ENCODE results near the gene UGT1A7.

Gene UGT1A7

DNA sequence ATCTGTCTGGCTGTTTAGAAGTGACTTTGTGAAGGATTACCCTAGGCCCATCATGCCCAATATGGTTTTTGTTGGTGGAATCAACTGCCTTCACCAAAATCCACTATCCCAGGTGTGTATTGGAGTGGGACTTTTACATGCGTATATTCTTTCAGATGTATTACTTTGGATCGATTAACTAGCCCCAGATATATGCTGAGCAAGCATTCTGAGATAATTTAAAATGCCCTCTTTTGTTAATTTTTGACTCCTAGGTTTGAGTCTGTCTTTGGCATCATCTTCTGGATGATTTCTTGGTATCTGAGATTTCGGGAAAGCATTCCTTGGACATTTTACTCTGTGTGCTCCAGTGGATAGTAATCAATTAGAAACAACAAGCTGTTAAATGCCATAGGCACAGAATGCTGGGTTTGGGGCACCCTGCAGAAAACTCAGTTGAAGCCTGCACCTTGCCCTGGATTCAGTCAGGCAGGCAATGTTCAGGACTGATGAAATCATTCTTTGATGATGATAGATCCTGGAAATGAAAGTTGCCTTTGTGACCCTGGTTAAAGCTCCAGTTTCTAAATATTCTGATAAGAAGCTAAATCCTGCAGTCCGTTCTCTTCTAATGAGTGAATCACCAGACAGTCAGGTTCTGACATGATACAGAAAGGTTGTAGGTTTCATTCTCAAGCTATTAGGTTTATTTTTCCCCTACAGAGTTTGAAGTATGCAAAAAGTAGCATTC, 79.5 kb downstream of the UGT1A7 start:
- no peak for DNase-seq
- no peak for ATAC-seq

DNA sequence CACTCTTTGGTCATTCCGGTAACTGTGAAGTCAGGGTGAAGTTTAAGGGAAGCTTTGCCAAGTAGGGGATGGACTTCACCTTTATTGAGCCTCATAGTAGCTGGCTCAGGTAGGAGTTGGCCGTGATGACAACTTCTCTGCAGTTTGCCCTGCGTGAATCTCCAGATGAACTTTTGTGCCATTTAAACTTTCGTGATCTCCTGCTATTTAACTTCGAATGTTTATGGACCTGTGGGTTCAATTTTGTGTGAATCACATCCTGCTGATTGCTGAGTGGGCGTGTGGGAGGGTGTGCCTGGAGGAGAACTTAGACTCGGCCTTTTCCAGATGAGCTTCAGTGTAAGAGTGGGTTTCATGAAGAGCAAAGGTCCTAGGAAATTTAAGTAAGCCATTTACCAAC, 82.6 kb downstream of the UGT1A7 start:
- DNase-seq, result no peak
- ATAC-seq, result no peak

DNA sequence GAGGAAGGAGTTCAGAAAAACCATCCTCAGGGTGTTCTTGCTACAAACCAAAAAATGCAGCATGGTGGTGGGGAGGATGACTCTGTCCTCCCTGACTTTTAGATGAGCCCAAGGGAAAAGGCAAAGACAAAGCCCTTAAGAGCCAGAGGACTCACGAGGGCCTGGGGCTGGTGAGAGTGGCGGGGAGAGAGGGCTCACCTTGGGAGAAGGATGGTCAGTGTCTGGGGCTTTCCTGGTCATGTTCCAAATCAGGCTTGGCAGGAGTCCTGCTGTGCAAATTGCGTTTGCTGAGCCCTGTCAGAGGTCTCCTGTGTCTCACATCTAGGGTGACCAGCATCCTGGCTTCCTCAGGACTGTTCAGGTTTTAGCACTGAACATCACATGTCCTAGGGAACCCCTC, 83.1 kb downstream of the UGT1A7 start:
- no peak for ATAC-seq
- DNase-seq, result no peak

DNA sequence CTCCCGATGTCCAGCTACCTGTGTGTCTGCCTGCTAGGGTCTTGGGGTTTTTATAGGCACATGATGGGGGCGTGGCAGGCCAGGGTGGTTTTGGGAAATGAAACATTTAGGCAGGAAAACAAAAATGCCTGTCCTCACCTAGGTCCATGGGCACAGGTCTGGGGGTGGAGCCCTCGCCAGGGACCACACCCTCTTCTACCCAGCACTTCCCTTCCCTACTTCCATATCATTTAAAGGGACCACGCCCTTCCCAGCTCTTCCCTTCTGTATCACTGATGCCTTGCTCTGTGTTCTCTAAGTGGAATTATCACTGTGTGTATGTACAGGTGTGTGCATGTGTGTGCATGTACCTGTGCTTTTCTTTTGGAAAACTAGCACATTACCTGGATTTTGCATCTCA, 84.7 kb downstream of the UGT1A7 start:
- DNase-seq (no peak), ATAC-seq (no peak)

DNA sequence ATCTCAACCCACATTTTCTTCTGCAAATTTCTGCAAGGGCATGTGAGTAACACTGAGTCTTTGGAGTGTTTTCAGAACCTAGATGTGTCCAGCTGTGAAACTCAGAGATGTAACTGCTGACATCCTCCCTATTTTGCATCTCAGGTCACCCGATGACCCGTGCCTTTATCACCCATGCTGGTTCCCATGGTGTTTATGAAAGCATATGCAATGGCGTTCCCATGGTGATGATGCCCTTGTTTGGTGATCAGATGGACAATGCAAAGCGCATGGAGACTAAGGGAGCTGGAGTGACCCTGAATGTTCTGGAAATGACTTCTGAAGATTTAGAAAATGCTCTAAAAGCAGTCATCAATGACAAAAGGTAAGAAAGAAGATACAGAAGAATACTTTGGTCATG, 86.4 kb downstream of the UGT1A7 start:
- no peak for DNase-seq
- ATAC-seq, result no peak

DNA sequence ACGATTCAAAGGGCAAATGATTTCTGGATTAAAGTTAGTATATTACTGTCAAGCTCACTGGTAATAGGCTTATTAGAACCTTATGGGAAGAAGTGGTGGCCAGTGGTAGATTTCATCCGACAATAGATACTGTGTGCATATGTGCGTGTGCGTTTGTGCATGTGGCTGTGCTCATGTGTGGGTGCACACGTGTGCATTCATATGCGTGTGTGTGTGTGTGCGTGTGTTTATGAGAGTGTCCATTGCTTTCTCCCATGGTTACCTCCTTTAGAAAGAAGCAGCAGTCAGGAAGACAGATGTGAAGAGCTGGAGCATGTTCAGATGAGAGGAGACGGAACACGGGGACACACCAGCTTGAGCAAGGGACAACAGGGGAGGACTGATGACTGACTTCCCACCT, 87.6 kb downstream of the UGT1A7 start:
- no peak for ATAC-seq
- DNase-seq, result no peak

DNA sequence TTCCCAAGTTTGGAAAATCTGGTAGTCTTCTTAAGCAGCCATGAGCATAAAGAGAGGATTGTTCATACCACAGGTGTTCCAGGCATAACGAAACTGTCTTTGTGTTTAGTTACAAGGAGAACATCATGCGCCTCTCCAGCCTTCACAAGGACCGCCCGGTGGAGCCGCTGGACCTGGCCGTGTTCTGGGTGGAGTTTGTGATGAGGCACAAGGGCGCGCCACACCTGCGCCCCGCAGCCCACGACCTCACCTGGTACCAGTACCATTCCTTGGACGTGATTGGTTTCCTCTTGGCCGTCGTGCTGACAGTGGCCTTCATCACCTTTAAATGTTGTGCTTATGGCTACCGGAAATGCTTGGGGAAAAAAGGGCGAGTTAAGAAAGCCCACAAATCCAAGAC, 90.5 kb downstream of the UGT1A7 start:
- DNase-seq, result no peak
- ATAC-seq, result no peak

DNA sequence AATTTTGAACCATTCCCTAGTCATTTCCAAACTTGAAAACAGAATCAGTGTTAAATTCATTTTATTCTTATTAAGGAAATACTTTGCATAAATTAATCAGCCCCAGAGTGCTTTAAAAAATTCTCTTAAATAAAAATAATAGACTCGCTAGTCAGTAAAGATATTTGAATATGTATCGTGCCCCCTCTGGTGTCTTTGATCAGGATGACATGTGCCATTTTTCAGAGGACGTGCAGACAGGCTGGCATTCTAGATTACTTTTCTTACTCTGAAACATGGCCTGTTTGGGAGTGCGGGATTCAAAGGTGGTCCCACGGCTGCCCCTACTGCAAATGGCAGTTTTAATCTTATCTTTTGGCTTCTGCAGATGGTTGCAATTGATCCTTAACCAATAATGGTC, 90.9 kb downstream of the UGT1A7 start:
- ATAC-seq, result no peak
- no peak for DNase-seq

DNA sequence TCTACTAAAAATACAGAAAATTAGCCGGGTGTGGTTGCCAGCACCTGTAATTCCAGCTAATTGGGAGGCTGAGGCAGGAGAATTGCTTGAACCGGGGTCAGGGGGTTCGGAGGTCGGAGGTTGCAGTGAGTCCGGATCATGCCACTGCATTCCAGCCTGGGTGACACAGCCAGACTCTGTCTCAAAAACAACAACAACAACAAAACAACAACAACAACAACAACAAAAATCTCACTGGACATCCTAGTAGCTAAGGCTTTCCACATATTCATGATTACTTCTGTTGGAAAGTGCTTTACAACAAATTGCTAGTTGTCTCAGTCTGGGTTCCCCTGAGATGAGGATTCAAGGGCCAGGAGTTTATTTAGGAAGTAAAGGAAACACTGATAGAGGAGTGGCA, 92.2 kb downstream of the UGT1A7 start:
- no peak for ATAC-seq
- DNase-seq, result no peak

DNA sequence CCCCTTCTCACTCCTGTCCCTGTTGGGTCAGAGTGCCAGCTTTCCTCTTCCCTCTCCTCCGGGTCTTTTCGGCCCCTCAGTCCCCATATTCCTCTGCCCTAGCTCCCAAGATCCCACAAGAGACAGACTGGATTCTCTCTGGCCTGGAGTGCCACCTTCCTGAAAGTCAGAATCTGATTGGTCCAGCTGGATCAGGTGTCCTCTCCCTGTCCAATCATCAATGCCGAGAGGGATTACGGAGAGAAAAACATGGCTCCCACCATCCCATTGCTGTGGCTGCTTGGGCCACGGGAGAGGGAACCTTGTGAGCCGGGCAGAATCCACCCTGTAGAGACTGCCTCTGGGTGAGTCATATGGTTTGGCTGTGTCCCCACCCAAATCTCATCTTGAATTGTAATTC, 93.7 kb downstream of the UGT1A7 start:
- ATAC-seq, result no peak
- DNase-seq, result no peak

DNA sequence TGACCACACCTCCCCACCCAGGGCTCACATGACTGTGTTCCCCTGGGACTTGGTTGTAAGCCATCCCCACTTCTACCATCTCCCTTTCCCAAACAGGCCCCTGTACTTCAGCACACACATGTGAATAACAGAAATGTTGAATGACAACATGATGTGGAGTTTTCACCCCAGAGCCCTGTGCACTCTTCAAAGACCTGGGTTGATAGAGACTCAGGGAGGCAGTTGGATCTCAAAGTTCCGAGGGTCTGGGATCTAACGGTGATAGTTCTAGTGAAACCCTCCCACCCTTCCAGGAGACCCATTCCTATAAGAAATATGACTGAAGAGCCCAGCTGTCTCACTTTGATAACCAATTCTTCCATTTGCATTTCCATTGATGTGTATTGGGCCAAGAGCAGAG, 96.3 kb downstream of the UGT1A7 start, which contains the start of gene MROH2A:
TSS of gene MROH2A (plus strand) at position 301 of the 400 bp plus-strand sequence. CDS start 1,029 bp downstream, outside the sequence.
- no peak for ATAC-seq
- DNase-seq, result no peak

DNA sequence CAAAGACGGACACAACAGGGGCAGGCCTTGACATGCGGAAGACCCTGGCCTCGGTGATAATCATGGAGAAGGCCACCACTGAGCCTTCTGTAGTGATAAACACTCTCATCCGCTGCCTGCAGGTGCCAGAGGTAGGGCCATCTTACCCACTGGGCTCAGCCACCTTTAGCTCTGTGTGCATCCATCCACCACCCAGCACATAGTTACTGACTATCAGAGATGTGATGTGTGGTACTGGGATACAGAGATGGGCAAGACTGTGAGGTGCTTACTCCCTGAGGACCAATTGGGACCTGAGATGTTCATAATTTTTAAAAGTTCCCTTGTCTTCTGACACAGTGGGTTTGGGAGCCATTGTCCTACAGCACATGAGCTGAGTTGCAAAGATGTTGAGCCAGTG, 98.0 kb downstream of the UGT1A7 start:
- ATAC-seq, result no peak
- no peak for DNase-seq

DNA sequence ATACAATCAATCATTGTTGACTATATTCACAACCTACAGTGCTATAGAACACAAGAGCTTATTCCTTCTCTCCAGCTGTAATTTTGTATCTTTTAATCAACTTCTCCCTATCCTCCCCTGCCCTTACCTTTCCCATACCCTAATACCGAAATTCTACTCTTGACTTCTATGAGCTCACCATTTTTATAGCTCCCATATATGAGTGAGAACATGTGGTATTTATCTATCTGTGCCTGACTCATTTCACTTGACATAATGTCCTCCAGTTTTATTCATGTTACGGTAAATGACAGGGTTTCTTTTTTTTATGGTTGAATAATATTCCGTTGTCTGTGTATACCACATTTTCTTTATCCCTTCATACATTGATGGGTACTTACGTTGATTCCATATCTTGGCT, 99.1 kb downstream of the UGT1A7 start:
- DNase-seq (no peak), ATAC-seq (no peak)

DNA sequence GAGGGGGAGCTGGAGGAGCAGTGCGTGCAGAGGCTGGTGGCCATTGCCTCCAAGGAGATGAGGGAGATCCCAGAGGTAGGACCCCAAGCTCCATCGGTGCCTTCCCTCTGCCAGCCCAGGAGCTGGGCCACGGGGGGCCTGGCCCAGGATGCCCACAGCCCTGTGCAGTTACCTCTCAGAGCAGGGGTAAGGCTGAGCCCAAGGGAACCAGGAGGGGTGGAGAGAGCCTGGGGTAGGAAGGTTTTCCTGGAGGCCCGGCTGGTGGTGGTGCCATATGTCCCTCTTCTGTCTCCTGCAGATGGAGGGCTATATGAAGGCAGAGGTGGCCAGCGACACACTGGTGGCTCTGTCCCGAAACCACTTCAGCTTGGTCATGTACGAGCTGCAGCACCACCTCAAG, 107.9 kb downstream of the UGT1A7 start:
- DNase-seq (no peak), ATAC-seq (peak; percentile 32)

DNA sequence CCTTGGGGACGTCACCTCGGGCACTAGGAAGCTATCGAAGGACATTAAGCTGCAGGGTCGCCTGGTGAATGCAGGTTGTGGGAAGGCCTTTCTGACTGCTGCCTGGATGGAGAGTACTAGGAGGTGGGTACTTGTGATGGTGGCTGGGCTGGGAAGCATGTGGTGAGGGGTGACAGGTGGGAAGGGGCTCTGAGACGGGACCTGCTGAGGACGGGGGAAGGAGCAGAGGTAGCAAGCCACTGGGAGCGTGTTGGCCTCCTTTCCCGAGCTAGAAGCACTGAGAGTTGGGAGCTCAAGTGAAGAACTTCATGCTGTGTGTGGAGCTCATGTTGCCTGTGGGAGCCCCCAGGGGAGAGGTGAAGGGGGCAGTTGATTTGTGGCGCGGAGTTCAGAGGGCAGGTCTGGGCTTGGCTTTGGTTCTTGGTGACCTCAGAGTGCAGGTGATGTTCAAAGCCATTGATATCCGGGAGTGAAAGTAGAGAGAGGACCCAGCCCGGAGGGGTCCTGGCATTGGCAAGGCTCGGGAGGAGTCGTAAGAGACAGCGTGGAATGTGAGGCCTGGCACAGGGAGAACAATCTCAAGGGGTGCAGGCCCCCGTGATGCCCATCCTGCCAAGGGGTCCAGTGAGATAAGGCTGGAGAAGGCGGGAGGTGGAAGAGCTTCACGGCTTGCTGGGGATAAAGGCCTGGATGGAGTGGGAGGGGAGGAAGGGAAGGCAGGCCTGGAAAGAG, 109.6 kb downstream of the UGT1A7 start:
- ATAC-seq (no peak), DNase-seq (no peak)

DNA sequence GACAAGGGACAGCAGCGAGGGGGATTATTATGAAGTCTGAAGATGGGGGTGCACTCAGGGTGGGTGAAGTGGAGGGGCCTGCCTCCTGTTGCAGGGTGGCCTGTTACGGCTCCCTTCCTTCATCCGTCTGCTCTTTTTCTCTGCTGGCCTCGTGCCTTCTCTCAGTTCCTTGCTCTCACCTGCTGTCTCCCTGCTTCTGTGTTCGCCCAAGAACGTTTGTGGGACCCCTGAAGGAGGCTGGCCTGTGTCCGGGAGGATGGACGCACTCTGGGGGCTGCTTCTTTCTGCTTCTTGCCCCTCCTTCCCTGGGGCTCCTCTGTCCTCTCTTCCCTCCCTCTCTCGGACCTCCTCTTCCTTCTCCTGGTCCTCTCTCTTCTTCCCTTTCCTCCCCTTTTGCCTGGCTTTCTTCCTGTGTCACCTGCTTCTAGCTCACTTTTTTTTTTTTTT, 110.2 kb downstream of the UGT1A7 start:
- DNase-seq (no peak), ATAC-seq (no peak)

DNA sequence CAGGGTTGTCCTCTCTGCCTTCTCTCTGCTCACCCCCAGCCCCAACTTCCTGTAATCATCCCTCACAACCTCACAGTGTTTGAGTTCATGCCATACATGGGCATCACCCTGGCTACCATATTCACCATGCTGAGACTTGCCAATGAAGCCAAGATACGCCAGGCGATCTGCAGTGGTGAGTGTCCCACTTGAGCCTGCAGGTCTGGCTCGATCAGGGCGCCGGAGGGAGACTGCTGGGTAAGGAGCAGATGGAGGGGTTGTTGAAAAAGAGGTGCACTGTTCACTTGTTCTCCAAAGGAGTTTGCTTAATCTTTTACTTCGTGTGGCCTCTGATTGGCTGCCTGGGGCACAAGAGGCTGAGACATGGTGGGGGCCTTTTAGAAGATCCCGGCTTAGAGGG, 111.0 kb downstream of the UGT1A7 start:
- DNase-seq (no peak), ATAC-seq (no peak)

DNA sequence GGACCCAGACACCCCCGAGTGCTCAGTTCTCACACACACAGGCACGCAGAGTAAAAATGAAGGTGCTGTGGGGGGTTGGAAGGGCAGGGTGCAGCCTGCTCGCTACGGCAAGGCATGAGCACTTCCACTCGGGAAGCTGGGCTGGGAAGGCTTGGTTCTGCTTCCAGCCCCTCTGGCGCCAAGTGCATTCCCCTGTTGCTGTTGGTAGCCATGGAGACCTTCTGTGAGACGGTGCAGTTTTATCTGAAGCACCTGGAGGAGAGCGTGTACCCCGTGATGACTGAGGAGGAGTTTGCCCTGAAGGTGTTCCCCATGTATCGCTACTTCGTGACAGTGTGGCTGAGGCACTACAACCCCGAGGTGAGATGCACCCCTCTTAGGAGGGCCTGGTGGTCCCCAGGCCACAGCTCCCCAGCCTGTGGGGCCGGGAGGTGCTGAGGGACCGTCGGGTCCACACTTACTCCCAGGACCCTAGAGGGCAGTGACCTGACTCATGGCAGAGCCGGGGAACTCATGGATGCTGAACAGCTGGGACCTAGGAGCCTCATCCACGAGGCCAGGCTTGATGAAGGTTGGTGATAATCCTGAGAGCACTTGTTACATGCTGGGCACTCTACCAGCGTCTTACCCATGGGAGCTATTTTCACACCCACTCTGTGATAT, 111.9 kb downstream of the UGT1A7 start:
- no peak for DNase-seq

DNA sequence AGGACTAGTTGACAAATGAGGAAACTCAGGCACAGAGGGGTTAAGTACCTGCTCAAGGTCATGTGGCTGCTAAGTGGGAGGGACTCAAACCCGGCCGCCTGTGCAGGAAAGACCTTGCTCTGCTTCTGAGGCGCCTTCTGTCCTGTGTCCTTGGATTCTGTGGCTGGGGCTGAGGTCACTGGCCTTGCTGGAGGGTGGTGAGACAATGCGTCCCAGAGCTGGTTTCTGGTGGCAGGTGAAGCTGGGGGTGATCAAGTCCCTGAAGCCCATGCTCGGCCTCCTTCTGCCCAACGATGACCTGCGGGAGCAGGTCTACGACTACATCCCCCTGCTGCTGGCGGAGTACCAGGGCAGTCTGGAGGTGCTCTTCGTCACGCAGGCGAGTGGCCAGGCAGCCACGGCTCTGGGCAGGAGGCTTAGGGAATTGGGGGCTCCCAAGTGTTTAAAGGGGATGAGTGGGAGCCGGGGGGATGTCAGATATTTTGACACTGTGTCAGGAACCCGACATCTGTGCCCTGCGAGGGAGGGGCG, 112.5 kb downstream of the UGT1A7 start:
- DNase-seq (no peak), ATAC-seq (no peak)

More for the DNA sequence above, 111.9 kb downstream of the UGT1A7 start:
- no peak for ATAC-seq

DNA sequence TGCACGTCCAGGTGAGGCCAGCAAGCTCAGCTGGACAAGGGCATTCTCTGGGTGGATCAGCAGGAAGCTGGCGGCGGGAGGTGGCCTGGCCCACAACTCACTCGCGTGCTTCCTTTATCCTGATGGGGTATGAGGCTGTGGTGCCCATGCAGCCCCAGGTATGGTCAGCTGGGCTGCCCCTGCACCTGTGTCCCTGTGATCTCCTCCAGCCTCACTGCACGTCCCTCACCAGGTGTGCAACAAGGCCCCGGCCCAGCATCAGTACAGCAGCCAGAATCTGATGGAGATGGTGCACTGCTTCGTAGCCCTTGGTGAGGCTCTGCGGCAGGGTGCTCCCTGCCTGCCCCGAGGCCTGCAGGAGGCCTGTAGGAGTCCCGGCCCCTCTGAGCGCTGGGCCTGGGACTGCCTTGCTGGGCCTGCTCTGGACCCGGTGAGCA, 114.1 kb downstream of the UGT1A7 start:
- no peak for ATAC-seq
- DNase-seq, result no peak

DNA sequence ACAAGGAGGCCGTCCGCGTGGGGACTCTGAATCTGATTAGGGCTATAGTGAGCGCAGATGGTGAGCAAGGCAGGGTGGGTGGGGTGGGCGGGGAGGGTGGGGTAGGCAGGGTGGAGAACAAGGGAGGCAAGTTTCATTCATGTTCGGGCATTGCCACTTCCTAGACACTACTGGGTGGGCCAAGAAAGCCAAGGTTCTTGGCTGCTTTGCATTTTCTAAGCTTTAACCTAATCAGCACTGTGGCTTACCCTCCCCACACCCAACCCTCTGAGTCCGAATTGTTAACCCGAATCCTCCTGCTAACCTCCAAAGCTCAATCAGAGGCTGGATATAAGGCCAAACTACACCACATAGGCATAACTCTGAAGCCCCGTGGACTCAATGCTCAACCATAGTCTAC, 114.6 kb downstream of the UGT1A7 start:
- no peak for DNase-seq
- no peak for ATAC-seq

DNA sequence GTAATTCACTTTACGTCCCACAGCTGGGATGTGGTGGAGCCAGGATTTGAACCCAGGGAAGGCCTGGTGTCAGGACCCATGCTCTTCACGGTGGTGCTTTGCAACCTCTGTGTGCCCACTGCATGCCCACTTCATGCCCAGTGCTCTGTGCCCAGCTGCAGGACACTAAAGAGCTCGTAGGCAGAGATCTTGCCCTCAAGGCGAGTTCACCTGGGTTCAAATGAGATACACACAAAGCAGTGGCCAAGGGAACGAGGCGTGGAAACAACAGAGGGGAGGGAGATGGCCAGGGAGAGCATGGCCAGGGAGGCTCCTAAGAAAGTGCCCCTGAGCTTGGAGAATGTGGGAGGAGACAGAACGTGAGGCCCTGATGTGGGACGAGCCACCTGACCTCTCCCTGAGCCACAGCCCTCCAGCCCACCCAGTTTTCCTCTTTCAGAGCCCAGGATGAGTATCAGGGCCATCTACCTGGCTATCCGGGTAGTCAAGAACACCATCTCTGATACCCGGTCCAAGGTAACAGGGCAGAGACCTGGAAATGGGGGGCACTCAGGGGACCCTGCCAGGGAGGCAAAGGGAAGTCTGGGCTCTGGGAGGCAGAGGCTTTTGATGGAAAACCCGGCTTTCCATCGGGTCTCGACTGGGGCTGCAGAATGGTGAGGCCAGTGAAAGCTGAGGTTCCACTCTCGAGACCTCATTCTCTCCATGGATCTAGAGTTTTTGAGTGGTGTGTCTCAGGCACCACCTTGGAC, 116.8 kb downstream of the UGT1A7 start:
- ATAC-seq, result no peak
- DNase-seq, result no peak

Data from stimulated activated naive CD8-positive, alpha-beta T cell treated with anti-CD3 and anti-CD28 coated beads, Interleukin-15, Interleukin-2, amounts not matched to agents 100 U/mL and 50 U/mL, for 24 hours (primary cell).